Gastrocnemius medialis (tissue), 4 donors: Measurements from ENCODE around the gene CDKAL1. TPM values are rescaled to one million over a fixed set of nuclear protein-coding genes. Genes with fewer than 3 reads are reported as not detected.

Experiments used
- ATAC-seq, 2 donors: fragments of 150-250 bp; one replicate each; pipeline ENCODE4 v1.9.1; 2016
- DNase-seq, 2 donors: peaks; one replicate each; pipeline ENCODE4 v3.0.0-alpha.2; 2019
- H3K27ac ChIP-seq, 4 donors: fragments of 200-600 bp; sonication (generic); 1 replicate in 1 of 4; 2 replicates in 3 of 4; pipeline ENCODE4 v1.5.1; 2016 to 2018; ENCODE audit warnings: mild to moderate bottlenecking in 2 of 4, moderate library complexity in 1 of 4
- H3K27me3 ChIP-seq, 3 donors: fragments of 200-600 bp; sonication (generic) in 2 of 3; 1 replicate in 1 of 3; 2 replicates in 2 of 3; pipeline versions ENCODE4 v1.5.1 to v1.6.0; 2016 to 2019; ENCODE audit warnings: mild to moderate bottlenecking in 1 of 3, moderate library complexity in 1 of 3
- H3K36me3 ChIP-seq, 2 donors: fragments of 200-600 bp; sonication (generic) in 1 of 2; one replicate each; pipeline ENCODE4 v1.5.1; 2017 to 2018
- H3K4me1 ChIP-seq, 2 donors: fragments of 200-600 bp; sonication (generic) in 1 of 2; one replicate each; pipeline ENCODE4 v1.5.1; 2016 to 2017; ENCODE audit warnings: mild to moderate bottlenecking in 2 of 2
- H3K4me3 ChIP-seq, 4 donors: fragments of 200-600 bp; sonication (generic) in 3 of 4; 1 replicate in 1 of 4; 2 replicates in 3 of 4; pipeline ENCODE4 v1.5.1; 2016 to 2019; ENCODE audit warnings: mild to moderate bottlenecking in 2 of 4
- H3K9me3 ChIP-seq, 3 donors: fragments of 200-600 bp; sonication (generic) in 2 of 3; 1 replicate in 1 of 3; 2 replicates in 2 of 3; pipeline ENCODE4 v1.5.1; 2016 to 2019
- CTCF ChIP-seq, 5 experiments: fragments of 450-650 bp in 3 of 5; fragments of 200-600 bp in 2 of 5; sonication (generic) in 2 of 5; IDR thresholded peaks in 4 of 5; conservative IDR thresholded peaks in 1 of 5; 1 replicate in 4 of 5; 2 replicates in 1 of 5; pipeline ENCODE4 v1.5.1; 2016 to 2019; ENCODE audit warnings: antibody characterized with exemption in 5 of 5, mild to moderate bottlenecking in 3 of 5, moderate library complexity in 3 of 5
- POLR2A ChIP-seq, 2 donors: fragments of 450-650 bp; IDR thresholded peaks; one replicate each; pipeline ENCODE4 v1.6.1; 2017; ENCODE audit warnings: antibody characterized with exemption in 2 of 2, mild to moderate bottlenecking in 2 of 2, moderate library complexity in 2 of 2
- in situ Hi-C, 4 donors: fragments of 200-750 bp; cut with MboI; loops; one replicate each; pipeline versions ENCODE4 v1.15.0 to v1.8.0; 2017; ENCODE audit warnings: low sequenced_read_pairs in 4 of 4
- intact Hi-C: fragments of 100-400 bp; cut with DNase I; formaldehyde crosslinking; loops from one replicate; pipeline ENCODE4 v1.15.1; 2023; ENCODE audit warnings: low total_unique reads
- total RNA-seq, 4 donors: library from RNA; depleted of rRNA; stranded (reverse); fragments of >200 nt; gene quantifications; one replicate each; pipeline versions ENCODE4 v1.1.0 to v1.2.3, GENCODE V29; 2016

Gene CDKAL1
- total RNA-seq, 4 donors from 2014 or later, result 9.6 to 17.0 (median 11.4) TPM

- TF ChIP-seq POLR2A (IDR thresholded peaks at IDR 0.05) (no peak), CTCF (IDR thresholded peaks at IDR 0.05 in 4 of 5, conservative IDR thresholded peaks at IDR 0.05 in 1 of 5) (no peak)
- in situ Hi-C loops, result no loop called here
- ATAC-seq (no peak), DNase-seq (no peak)
- Histone ChIP-seq H3K9me3 (no peaks in the 10 kb centered on the region), H3K36me3 (no peaks in the 10 kb centered on the region), H3K4me3 (no peak overlapping the region), H3K4me1 (no peaks in the 10 kb centered on the region), H3K27ac (no peak overlapping the region), H3K27me3 (no peaks in the 10 kb centered on the region)
- intact Hi-C loops, result no loop called here
Observed at GRCh38 chr6:21208796-21209186, 674.5 kb downstream of the CDKAL1 start.

- Histone ChIP-seq H3K9me3 (no peaks in the 10 kb centered on the region), H3K27me3 (no peaks in the 10 kb centered on the region), H3K36me3 (no peaks in the 10 kb centered on the region), H3K4me3 (no peak overlapping the region), H3K4me1 (no peaks in the 10 kb centered on the region), H3K27ac (no peak overlapping the region)
- no peak for ATAC-seq
- intact Hi-C loops (no loop called here), in situ Hi-C loops (no loop called here)
- TF ChIP-seq POLR2A (IDR thresholded peaks at IDR 0.05), result no peak
- no peak for TF ChIP-seq CTCF (IDR thresholded peaks at IDR 0.05 in 4 of 5, conservative IDR thresholded peaks at IDR 0.05 in 1 of 5)
- DNase-seq, result no peak
Observed at GRCh38 chr6:21213492-21213891, 679.2 kb downstream of the CDKAL1 start.

- no peak for ATAC-seq
- no peak for DNase-seq
- Histone ChIP-seq H3K4me1 (no peaks in the 10 kb centered on the region), H3K27ac (no peak overlapping the region), H3K27me3 (no peaks in the 10 kb centered on the region), H3K4me3 (no peak overlapping the region), H3K9me3 (no peaks in the 10 kb centered on the region), H3K36me3 (no peaks in the 10 kb centered on the region)
- no peak for TF ChIP-seq CTCF (IDR thresholded peaks at IDR 0.05 in 4 of 5, conservative IDR thresholded peaks at IDR 0.05 in 1 of 5)
- TF ChIP-seq POLR2A (IDR thresholded peaks at IDR 0.05), result no peak
- in situ Hi-C loops, result no loop called here
- intact Hi-C loops, result no loop called here
Observed at GRCh38 chr6:21214738-21215448, 680.6 kb downstream of the CDKAL1 start.

GRCh38 chr6:21219241-21219640 is 685.0 kb downstream of the CDKAL1 start:
- no peak for TF ChIP-seq CTCF (IDR thresholded peaks at IDR 0.05 in 4 of 5, conservative IDR thresholded peaks at IDR 0.05 in 1 of 5)
- no peak for TF ChIP-seq POLR2A (IDR thresholded peaks at IDR 0.05)
- intact Hi-C loops (no loop called here), in situ Hi-C loops (no loop called here)
- no peak for ATAC-seq
- Histone ChIP-seq H3K27ac (no peak overlapping the region), H3K27me3 (no peaks in the 10 kb centered on the region), H3K36me3 (no peaks in the 10 kb centered on the region), H3K9me3 (no peaks in the 10 kb centered on the region), H3K4me1 (no peaks in the 10 kb centered on the region), H3K4me3 (no peak overlapping the region)
- no peak for DNase-seq

- Histone ChIP-seq H3K4me3 (no peak overlapping the region), H3K27me3 (no peaks in the 10 kb centered on the region), H3K4me1 (no peaks in the 10 kb centered on the region), H3K27ac (no peak overlapping the region), H3K36me3 (no peaks in the 10 kb centered on the region), H3K9me3 (no peaks in the 10 kb centered on the region)
- ATAC-seq, result no peak
- in situ Hi-C loops, result no loop called here
- no peak for DNase-seq
- intact Hi-C loops, result no loop called here
- no peak for TF ChIP-seq POLR2A (IDR thresholded peaks at IDR 0.05)
- no peak for TF ChIP-seq CTCF (IDR thresholded peaks at IDR 0.05 in 4 of 5, conservative IDR thresholded peaks at IDR 0.05 in 1 of 5)
Observed at GRCh38 chr6:21219856-21220255, 685.6 kb downstream of the CDKAL1 start.
